Raji (cell line): ENCODE data around the gene SLC22A1.

Source experiments
- POLR2A ChIP-seq: IDR thresholded peaks from 2 replicates; pipeline ENCODE4 v1.6.1; 2011; ENCODE audit warnings: low read depth, low read length, control low read depth; ENCODE audit not compliant: insufficient read depth

SLC22A1 gene

DNA sequence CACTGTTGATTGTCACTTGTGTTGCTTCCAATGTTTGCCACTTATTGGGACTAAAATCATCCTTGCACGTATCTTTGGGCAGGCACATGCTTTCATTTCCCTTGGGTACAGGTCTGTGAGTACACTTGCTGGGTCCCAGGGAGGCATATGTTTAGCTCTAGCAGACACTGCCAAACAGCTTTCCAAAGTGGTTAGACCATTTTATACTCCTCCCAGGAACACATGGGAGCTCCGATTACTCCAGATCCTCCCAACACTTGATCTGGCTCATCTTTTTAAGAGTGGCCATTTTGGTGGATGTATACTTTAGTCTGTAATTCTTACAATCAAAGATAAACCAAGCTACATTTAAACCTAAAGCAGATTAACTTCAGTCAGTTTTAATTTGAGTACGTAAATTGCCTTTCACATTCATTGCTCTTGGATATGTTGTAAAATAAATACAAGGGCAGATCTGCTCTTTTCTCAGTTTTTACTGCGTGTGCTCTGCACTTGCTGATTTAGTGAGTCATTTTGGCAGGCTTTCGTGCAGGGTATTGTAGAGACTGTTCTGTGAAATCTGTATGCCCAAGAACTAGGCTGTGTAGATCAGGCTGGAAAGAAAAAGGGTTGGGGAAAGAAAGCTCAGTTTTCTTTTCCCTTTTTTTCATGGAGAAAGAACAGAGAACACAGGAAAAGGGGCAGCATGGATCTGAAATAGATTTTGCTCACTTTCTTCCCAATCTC is 19.5 kb downstream of the SLC22A1 start:
- no peak for TF ChIP-seq POLR2A

DNA sequence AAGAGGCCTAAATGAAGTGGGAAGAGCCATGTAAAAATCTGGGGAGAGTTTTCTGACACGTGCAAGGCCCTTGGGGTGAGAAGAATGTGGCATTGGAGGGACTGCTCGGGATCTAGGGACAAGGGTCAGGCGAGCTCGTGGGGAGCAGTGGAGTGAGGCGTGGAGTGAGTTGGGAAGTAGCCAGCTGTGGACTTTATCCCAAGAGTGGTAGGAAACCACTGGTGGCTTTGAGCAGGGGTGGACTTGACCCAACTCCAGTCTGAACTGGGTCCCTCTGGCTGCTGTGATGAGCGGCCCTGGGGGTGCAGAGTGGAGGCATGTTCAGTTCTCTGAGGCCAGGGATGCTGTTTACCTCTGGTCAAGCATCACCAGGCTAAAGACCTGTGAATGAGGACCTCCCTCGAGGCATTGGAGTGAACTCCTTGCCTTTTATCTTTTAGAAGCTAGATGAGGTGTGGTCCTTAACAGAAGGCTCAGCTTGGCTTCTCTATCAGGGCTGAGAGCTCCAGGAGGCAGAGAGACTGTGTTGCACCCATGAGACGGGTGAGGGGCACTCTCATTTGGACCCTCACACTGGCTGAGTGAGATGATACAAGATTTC is 20.6 kb downstream of the SLC22A1 start:
- no peak for TF ChIP-seq POLR2A

DNA sequence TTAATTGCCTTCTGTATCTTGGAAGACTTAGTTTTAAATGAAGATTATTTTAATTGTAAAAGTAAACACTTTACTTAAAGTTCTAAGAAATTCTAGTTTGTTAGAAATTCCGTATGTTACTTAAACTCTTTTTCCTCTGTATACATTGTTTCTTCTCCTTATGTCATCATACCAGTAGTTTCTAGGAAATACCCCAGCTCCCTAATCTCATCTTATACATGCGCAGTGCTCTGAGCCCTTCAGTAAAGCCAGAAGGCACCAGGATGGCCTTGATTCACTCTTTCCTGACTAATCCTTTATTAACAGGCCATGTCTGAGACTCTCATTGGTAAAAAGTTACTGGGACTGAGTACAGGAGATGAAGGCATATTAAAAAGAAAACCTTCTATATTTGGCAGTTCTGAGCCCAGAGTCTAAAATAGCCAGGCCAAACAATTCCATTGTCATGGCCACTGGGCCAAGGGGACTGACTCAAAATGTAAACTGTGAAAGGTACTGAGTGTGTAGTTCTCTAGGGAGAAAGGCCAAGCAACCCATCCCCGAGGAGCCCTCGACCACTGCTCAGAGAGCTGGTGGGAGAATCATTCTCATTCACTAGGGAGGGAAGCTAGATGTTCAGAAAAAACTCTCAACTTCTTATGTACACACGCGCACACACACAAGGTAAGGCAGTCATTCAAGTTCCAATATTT is 25.0 kb downstream of the SLC22A1 start:
- no peak for TF ChIP-seq POLR2A

- no peak for TF ChIP-seq POLR2A
Observed at GRCh38 chr6:160147146-160147536, 25.5 kb downstream of the SLC22A1 start.

GRCh38 chr6:160154471-160154870 is 32.9 kb downstream of the SLC22A1 start:
- no peak for TF ChIP-seq POLR2A

DNA sequence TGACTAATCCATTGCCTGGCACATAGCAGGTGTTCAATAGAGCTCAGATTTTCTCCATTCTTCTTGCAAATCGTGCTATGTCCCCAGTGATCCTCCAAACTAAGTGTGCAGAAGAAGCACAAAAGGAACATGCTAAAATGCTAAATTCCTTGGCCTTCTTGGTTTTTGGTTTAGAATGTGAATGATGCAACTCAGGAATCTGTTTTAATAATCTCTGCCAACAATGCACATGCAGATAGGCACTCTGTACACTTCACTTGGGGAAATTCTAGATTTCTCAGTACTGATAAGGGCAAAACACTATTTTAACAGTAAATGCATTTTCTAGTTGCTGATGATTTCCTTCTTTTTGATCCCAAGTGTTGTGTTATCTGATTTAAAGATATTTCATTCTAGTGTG is 35.2 kb downstream of the SLC22A1 start:
- no peak for TF ChIP-seq POLR2A

DNA sequence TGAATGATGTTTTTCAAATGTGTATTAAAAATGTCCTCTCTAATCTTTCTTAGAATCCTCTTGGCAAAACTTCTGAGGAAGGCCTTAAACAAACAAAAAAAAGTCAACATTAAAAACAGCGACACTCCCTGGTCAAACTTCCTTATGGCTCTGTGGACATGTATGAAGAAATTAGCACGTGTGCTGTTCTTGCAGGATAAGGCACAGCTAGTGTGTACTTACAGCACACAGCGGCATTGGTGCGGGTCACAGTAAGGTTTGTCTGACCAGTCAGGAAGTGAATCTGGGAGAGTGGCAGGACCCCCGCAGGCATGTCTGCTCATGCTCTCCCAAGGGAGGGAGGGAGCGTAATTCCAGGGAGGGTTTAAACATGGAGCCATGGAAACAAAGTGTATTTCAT is 38.8 kb downstream of the SLC22A1 start:
- no peak for TF ChIP-seq POLR2A

GRCh38 chr6:160160929-160161646 is 39.5 kb downstream of the SLC22A1 start:
- TF ChIP-seq POLR2A: no peak

DNA sequence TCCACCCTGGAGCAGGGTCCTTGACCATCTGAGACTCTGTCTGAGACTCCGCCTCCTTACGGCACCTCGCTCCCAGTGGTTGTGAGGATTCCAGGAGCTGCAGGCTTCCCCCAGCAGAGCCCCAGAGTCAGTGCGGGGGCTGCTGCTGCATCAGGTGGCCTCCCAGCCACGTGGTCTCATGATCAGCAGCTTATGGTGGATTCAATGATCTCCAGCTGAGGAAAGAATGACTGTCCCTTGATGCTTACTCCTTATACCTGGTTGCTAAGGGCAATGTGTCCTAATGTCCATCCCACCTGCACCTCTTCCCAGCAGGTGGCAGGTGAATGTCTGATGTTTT is 40.0 kb downstream of the SLC22A1 start:
- TF ChIP-seq POLR2A: no peak

- no peak for TF ChIP-seq POLR2A
Observed at GRCh38 chr6:160162030-160162566, 40.5 kb downstream of the SLC22A1 start.

DNA sequence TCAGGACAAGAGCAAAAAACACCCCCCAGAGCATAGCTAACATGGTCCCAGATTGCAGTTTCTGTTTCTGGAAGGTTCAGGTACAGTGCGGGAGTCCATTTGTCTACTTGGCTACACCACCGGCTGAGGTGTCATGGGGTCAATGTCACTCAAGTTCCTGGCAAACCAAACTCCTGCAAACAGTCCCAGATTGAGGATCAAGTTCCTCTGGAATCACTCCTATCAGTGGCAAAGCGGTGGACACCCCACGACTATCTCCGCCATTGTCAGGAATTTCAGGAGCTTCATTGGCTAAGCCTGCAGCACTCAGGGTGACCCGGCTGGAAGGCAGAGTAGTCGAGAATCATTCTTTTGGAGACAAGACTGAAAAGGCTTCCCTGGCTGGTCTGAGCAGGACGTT is 41.8 kb downstream of the SLC22A1 start:
- no peak for TF ChIP-seq POLR2A

DNA sequence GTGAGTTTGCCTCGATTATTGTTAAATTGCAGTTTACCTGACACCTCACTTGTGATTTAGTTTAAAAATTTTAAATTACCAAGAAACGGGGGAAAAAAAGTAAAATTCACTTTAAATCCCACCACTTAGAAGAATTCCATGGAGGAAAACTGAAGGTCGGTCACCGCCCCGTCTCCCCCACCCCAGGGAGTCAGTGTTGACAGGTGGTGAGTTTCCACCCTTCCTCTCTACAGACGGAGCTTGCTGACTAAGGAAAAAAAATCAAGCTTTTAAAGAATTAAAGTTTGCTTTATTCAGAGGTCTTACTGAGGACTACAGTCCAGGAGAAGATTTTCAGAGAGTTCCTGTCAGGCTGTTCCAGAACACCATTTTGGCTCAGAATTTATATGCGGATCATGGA is 42.3 kb downstream of the SLC22A1 start:
- no peak for TF ChIP-seq POLR2A

- no peak for TF ChIP-seq POLR2A
Observed at GRCh38 chr6:160167604-160168399, 46.2 kb downstream of the SLC22A1 start.

DNA sequence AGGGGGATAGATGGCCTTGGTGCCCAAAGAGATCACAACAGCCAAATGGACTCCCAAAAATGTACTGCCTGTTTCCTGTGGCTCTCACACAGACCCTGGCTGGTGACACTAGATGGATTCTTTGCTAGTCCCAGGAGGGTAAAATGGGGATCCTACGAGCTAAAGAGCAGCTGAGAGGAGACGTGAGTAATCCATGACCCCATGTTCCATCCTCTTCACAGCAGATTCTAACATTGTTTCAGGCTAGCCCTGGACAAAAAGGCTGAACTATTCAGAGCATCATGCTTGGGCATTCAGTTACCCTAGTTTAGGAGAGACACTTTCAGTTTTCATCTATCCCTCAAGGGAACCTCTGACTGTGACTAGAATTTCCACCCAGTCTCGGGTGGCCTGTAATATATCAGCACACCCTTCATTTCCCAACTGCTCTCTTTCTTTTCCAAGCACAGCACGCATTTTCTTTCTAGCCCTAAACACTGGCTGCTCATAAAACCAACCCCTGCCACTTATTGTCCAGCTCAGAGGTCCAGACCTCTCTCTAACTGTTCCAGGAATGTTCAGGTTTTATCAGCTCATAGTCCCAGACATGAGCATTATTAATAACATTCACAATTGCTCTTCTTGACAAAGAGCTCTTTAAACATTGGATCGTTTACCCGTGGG is 48.5 kb downstream of the SLC22A1 start:
- TF ChIP-seq POLR2A: no peak
